GM18499 (cell line): Measurements from ENCODE around the gene TMEM8B.

Experiments
- ATAC-seq: cut with Tn5 transposase; IDR thresholded peaks from one replicate; pipeline ENCODE4 v1.9.1; 2021; ENCODE audit warnings: moderate number of reproducible peaks; ENCODE audit not compliant: insufficient read depth, unreplicated experiment

The TMEM8B gene

GRCh38 chr9:35811381-35812024, 17.5 kb upstream of the TMEM8B start:
- ATAC-seq, result no peak

DNA sequence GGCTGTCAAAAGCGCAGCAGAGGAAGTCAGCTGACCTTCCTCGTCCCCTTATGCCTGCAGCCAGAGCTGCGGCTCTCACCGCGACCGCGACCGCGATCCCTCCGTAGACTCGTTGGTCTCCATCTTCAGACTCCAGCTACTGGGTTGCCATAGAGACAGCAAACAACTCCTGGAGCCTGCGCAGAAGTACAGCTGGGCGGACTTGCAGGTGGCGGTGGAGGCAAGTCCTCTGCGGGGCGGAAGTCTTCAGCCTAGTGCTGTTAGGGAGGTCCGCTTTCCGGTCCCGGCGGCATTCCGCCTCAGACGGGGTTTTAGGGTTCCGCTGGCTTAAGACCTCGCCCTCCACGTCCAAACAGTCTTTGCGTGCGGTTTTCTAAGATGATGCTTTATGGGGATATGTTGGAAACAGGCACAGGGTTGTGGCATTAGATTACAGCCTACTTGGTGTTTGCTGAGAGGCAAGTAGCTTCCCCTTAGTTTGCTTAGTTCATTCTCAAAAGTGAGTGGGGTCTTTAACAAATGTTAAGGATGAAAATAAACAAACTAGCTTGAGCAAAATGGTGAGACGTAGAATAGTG, 16.9 kb upstream of the TMEM8B start, which contains the start of gene SPAG8:
TSS of gene SPAG8 (minus strand) at position 238 of the 578 bp plus-strand sequence. CDS start at position 123, 115 bp downstream.
- ATAC-seq, result peak; percentile 56

DNA sequence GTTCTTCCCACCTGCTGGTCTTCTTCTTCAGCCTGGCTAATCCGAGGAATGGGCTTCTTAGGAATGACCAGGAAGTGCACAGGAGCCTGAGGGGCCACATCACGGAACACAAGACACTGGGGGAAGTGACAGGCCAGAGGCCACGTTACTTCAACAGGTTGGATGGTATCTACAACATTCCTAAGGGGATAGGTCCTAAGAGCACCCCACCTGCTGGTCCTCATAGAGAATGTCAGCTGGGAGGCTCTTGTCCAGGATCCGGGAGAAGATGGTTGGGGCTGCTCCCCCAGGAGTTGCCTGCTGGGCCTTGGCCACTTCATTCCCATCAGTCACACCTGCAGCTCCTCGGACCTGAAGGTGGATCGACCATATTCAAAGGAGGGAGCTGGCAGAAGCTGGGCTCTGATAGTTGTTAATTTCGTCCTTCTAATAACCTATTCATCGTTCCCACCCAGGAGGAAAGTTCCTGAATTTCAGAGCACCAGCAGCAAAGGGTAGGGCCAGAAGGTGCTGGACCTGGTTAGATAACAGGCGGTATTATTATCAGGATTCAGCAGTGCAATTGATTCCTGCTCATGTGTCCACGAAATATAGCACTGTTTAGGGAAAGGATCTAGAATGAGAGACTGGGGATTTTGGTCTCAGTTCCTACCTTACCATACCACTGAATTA, 15.5 kb upstream of the TMEM8B start:
- no peak for ATAC-seq

DNA sequence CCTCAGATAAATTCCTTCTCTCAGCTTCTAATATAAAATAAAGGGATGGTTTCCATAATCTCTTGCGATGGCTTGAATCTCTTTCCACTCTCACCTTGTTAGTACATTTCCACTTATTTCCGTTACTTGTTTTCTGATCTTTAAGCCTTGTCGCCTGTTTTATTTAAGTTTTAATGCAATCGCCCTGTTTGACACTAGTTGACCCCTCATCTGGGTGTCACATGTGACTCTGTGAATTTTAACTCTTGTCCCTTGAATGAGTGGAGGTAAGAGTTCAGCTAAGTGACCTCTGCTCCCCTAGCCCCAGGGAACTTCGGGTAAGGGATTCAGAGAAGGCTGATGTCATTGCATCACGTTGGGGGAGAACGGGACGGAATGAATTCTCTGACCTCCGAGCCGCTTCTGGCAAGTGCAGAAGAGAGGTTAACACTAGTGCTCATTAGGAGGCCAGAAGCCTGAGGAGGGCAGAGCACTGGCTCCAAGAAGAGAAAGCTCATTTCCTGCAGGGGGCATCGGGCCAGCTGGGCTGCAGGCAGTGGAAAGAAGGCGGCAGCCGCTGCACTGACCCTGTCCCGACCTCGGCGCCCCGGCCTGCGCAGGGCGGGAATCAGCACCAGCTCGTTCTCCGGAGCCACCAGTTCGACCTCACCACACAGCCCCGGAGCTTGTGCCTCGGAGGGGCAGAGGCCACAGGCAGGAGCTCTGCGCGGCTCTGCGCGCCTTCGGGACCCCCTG, 14.8 kb upstream of the TMEM8B start:
- no peak for ATAC-seq

- ATAC-seq, result peak; percentile 46
Measured at GRCh38 chr9:35814841-35815543, 14.0 kb upstream of the TMEM8B start, which contains the start of gene HINT2. Gene HINT2, minus strand, starts transcription at chr9:35815042. Its CDS starts 63 bp downstream, at chr9:35814979.

- ATAC-seq, result no peak
Measured at GRCh38 chr9:35816708-35817107, 12.3 kb upstream of the TMEM8B start.

- no peak for ATAC-seq
Measured at GRCh38 chr9:35818341-35818740, 10.7 kb upstream of the TMEM8B start.

DNA sequence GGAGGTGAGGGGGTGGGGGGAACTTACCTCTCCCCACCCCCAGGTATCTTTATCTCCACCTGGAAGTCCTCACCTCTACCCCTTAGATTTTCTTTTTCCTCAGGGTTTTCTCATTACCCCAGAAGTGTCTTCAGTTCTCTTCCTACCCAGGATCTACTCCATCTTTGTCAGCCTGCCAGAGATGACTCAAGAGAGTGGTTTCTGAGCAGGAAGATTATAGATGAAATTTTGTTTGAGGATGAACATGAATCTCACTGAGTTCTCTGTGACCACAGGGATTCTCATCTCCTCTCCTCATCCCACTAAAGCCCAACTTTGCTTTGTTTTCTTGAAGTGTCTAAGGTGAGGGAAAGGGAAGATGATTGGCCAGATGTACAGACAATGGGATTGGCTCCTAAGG, 9.0 kb upstream of the TMEM8B start:
- ATAC-seq, result no peak

- no peak for ATAC-seq
Measured at GRCh38 chr9:35822926-35823325, 6.1 kb upstream of the TMEM8B start.

DNA sequence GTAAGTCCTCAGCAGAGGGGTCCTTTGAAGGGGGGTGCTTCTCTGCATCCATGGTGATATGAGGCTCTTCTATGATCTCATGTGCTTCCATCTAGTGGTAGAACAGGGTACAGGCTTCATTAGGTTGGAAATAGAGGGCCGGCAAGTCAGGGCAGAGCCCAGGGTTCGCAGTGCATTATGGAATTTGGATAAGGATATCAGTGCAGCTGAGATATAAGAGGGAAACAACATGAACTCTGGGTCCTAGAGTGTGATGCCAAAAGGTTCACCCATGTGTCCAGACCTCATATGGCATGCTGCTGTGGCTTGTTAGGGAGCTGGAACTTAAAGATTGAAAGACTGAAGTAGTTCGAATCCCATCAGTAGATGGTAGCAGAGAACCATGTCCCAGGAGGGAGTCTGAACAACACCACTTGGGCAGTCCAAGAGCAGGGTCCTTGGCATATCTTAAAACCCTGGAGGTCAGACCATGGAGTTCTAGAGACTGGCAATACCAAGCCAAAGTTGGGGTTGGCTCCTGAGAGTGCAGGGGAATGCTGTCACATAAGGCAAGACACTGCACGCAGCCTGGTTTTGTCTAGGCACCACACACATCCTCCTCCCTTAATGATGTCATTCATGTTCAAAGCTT, 2.8 kb upstream of the TMEM8B start:
- no peak for ATAC-seq

DNA sequence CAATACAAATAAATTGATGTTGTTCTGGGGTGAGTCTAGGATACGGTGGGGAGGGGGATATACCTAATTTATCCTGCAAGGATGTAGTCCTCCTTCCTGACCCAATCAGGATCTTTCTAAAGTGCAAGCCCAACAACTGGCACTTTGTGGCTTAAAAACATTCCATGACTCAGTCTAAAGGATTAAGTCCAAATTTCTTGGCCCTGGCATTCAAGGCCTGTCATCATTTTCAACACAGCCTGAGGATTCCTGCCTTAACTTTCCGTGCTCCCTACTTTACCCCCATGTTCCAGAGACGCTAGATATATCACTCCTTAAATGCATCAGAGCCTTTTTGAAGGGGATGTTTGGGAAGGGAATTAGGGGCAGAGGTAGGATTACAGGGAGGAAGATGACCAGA, 1.5 kb upstream of the TMEM8B start:
- ATAC-seq, result no peak

GRCh38 chr9:35828716-35829083, 328 bp upstream of the TMEM8B start, which contains the start of gene FAM221B:
Gene FAM221B, minus strand, starts transcription at chr9:35828732. Its CDS starts 2,571 bp downstream, at chr9:35826161.
- no peak for ATAC-seq

DNA sequence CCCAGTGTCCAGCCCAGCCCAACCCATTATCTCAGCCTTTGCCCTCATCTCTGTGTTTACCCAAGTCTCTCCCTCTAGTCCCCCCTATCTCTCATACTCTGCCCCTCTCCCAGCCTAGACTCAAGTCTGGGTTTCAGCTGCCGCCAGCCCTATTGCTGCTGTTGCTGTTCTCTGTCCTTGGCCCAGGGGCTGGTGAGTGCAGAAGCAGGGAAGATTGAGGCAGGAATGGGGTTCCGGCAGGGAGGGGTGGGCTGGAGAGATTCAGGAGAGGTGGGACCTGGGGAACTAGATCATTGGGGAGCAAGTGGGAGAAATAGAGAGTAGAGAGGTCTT, 702 bp downstream of the TMEM8B start:
- ATAC-seq, result no peak

DNA sequence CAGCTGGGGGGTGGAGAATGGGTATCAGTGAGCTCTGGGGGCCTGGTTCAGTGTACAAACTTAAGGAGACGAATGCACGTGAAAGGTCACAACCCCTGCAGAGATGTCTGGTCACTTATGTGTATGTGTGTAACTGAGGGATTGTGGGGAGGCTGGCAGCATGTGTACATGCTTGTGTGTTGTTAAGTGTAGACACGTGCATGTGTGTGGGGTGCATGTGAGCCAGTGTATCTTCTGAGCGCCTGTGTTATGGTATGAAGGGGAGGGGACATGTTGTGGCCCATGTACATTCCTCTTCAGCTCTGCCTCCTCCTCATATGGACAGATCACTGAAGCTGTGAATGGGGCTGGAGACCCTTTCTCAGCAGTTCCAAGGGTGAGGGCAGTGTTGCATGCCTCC, 2.0 kb downstream of the TMEM8B start:
- ATAC-seq, result no peak

DNA sequence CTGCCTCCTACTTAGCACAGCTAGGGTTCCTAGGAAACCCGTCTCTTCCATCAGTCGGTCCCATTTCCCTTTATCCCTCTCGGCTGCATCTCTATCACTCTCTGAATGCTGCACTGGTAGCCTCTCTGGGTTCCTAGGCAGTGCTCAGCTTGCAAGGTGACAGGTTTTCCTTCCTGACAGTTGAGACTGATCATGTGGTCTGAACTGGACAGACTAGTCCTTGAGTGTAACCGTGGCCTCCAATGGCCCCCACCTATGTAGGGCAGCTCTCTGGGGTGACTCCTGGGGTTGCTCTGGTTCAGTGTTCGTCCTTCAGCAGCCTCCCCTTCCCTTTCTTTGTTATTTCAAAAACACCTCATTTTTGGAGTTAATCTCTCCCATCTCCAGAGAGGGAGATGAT, 3.8 kb downstream of the TMEM8B start:
- ATAC-seq, result no peak

DNA sequence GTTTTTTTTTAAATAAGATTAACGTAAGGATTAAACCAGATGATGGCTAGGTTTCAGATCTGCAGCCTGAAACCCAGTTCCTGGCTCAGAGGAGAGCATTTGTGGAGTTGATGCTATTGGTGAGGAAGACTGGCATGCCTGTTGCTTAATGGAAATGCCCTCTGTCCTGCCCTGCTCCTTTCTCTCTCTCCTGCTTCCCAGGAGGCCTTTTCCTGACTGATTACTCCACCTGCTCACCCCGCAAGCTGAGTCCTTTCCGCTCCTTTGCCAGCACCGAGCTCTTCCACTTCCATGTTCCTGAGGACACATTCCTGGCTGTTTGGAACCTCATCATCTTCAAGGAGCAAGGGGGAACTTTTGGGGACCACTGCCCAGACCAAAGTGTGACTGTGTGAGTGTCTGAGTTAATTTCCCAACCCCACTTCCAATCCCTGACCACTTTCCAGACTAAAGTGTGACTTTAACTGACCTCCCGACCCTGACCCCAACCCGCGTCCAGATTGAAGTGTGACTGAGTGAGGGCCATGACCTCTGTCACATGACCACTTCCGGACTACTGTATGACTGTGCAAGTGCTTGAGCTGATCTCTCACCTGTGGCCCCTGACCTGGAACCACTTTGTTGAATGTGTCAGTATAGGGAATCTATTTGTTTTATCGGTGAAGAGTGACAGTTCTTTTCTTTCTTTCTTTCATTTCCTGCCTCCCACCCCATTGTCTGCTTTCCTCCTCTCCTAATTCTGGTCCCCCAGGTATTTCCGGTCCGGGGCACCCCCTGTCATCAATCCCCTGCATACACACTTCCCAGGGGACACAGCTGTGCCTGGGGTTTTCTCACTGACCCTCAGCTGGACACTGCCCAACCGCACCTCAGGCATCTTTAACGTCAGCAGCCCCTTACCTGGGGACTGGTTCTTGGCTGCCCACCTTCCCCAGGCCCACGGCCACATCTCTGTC, 5.5 kb downstream of the TMEM8B start:
- ATAC-seq, result no peak

- ATAC-seq, result no peak
Measured at GRCh38 chr9:35835216-35835632, 6.2 kb downstream of the TMEM8B start.

DNA sequence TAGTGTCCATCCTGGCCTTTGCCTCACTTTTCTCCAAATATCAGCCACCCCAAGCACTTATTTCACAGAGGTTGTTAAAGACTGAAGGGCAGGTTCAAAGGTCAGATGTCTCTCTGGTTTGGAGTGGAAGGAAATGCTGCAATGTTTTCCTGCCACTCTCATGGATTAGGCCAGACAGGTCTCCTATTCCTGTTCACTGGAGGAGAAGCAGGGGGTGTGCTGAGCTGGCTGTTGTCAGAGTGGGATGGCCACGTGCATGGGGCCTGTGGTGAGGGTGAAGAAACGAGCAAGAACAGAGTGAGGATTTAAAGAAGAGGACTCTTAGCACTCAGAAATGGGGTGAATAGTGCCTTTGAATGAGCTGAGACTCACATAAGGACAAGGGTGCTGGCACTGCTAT, 6.7 kb downstream of the TMEM8B start:
- ATAC-seq, result no peak

- no peak for ATAC-seq
Measured at GRCh38 chr9:35836595-35836994, 7.6 kb downstream of the TMEM8B start.
